WTC11 (cell line): ENCODE results near the gene ADGRB3. TPM values are rescaled to one million over a fixed set of nuclear protein-coding genes. Genes with fewer than 3 reads are reported as not detected.

ENCODE experiments used
- ATAC-seq: fragments of 200-7000 bp; cut with Tn5 transposase; 2 replicates; pipeline ENCODE4 v1.10.0; 2021; ENCODE audit warnings: mild to moderate bottlenecking, moderate library complexity
- CTCF ChIA-PET: fragments of 300-600 bp; sonication (Branson Sonifier 250); formaldehyde crosslinking; loops from one replicate; lab custom pipeline; 2021; ENCODE audit warnings: antibody characterized with exemption; lab: Charles Lee
- POLR2A ChIA-PET: fragments of 350-600 bp; sonication (Branson Sonifier 250); formaldehyde crosslinking; loops from one replicate; lab custom pipeline; 2021; ENCODE audit warnings: antibody characterized with exemption; lab: Charles Lee
- DNase-seq: peaks from one replicate; pipeline ENCODE4 v3.0.0; 2021; ENCODE audit warnings: low spot score
- H3K27ac Mint-ChIP-seq: 2 replicates; pipeline ENCODE4 v1.8.0; 2021; ENCODE audit warnings: mixed read lengths
- H3K27me3 Mint-ChIP-seq: 2 replicates; pipeline ENCODE4 v1.8.0; 2021; ENCODE audit warnings: low read depth, mild to moderate bottlenecking, moderate library complexity, mixed read lengths
- H3K36me3 Mint-ChIP-seq: 2 replicates; pipeline ENCODE4 v1.8.0; 2021; ENCODE audit warnings: mixed read lengths
- H3K4me1 Mint-ChIP-seq: 2 replicates; pipeline ENCODE4 v1.8.0; 2022; ENCODE audit warnings: mixed read lengths
- H3K4me3 Mint-ChIP-seq: 2 replicates; pipeline ENCODE4 v1.8.0; 2021; ENCODE audit warnings: mild to moderate bottlenecking, moderate library complexity, mixed read lengths
- H3K9me3 Mint-ChIP-seq: 2 replicates; pipeline ENCODE4 v1.8.0; 2021; ENCODE audit warnings: mixed read lengths
- ATF2 ChIP-seq: sonication (generic); formaldehyde crosslinking; IDR thresholded peaks from 2 replicates; pipeline ENCODE4 v1.8.1; 2022; ENCODE audit warnings: low read depth, missing genetic modification reagents, borderline replicate concordance
- CDX4 ChIP-seq: fragments of 250-450 bp; sonication (Bioruptor Pico); IDR thresholded peaks from 2 replicates; pipeline ENCODE4 v1.9.0; 2021; ENCODE audit warnings: moderate library complexity, mild to moderate bottlenecking, inconsistent platforms, borderline replicate concordance
- CTCF ChIP-seq: fragments of 200-600 bp; IDR thresholded peaks from 2 replicates; pipeline ENCODE4 v1.8.0; 2022; ENCODE audit warnings: antibody characterized with exemption
- E2F1 ChIP-seq: sonication (generic); formaldehyde crosslinking; IDR thresholded peaks from 2 replicates; pipeline ENCODE4 v1.8.0; 2022; ENCODE audit warnings: mild to moderate bottlenecking, missing genetic modification reagents
- ESRRA ChIP-seq: sonication (generic); formaldehyde crosslinking; IDR thresholded peaks from 2 replicates; pipeline ENCODE4 v1.8.1; 2022; ENCODE audit warnings: mild to moderate bottlenecking, missing genetic modification reagents, borderline replicate concordance
- FOXP1 ChIP-seq: sonication (generic); formaldehyde crosslinking; IDR thresholded peaks from 2 replicates; pipeline ENCODE4 v1.8.0; 2022; ENCODE audit warnings: missing genetic modification reagents, mild to moderate bottlenecking, moderate library complexity, borderline replicate concordance
- HMGA2 ChIP-seq: fragments of 250-450 bp; sonication (Bioruptor Pico); IDR thresholded peaks from 2 replicates; pipeline ENCODE4 v1.4.0; 2021; ENCODE audit warnings: mild to moderate bottlenecking, moderate library complexity
- JUN ChIP-seq: sonication (generic); formaldehyde crosslinking; IDR thresholded peaks from 2 replicates; pipeline ENCODE4 v1.8.0; 2023; ENCODE audit warnings: mild to moderate bottlenecking, missing genetic modification reagents
- NFE2L1 ChIP-seq: sonication (generic); formaldehyde crosslinking; IDR thresholded peaks from 2 replicates; pipeline ENCODE4 v1.8.1; 2023; ENCODE audit warnings: missing genetic modification reagents
- NR2C2 ChIP-seq: sonication (generic); formaldehyde crosslinking; IDR thresholded peaks from 2 replicates; pipeline ENCODE4 v1.8.0; 2022; ENCODE audit warnings: mild to moderate bottlenecking, missing genetic modification reagents
- SMAD4 ChIP-seq: sonication (generic); formaldehyde crosslinking; IDR thresholded peaks from 2 replicates; pipeline ENCODE4 v1.8.0; 2022; ENCODE audit warnings: mild to moderate bottlenecking, missing genetic modification reagents
- ZBTB21 ChIP-seq: sonication (generic); formaldehyde crosslinking; IDR thresholded peaks from 2 replicates; pipeline ENCODE4 v1.8.1; 2023; ENCODE audit warnings: mild to moderate bottlenecking, missing genetic modification reagents, borderline replicate concordance
- ZNF219 ChIP-seq: sonication (generic); formaldehyde crosslinking; IDR thresholded peaks from 2 replicates; pipeline ENCODE4 v1.8.0; 2023; ENCODE audit warnings: missing genetic modification reagents, mild to moderate bottlenecking, borderline replicate concordance
- ZNF232 ChIP-seq: sonication (generic); formaldehyde crosslinking; IDR thresholded peaks from 2 replicates; pipeline ENCODE4 v1.8.0; 2022; ENCODE audit warnings: mild to moderate bottlenecking, missing genetic modification reagents
- ZNF671 ChIP-seq: fragments of 250-450 bp; sonication (Bioruptor Pico); IDR thresholded peaks from 2 replicates; pipeline ENCODE4 v1.8.0; 2021; ENCODE audit warnings: mild to moderate bottlenecking
- total RNA-seq: library from RNA; stranded (reverse); gene quantifications from 3 replicates; pipeline ENCODE4 v1.2.3, GENCODE V29; 2021
- TF ChIP-seq, protein P1 (sequence below): sonication (generic); formaldehyde crosslinking; IDR thresholded peaks from 2 replicates; pipeline ENCODE4 v1.8.1; 2023; ENCODE audit warnings: mild to moderate bottlenecking, moderate library complexity, missing genetic modification reagents
- TF ChIP-seq, protein P2 (sequence below): sonication (generic); formaldehyde crosslinking; IDR thresholded peaks from 2 replicates; pipeline ENCODE4 v1.8.1; 2022; ENCODE audit warnings: mild to moderate bottlenecking, moderate library complexity, missing genetic modification reagents
- TF ChIP-seq, protein P3 (sequence below): sonication (generic); formaldehyde crosslinking; conservative IDR thresholded peaks from 2 replicates; pipeline ENCODE4 v1.8.1; 2023; ENCODE audit warnings: mild to moderate bottlenecking, low read depth, missing genetic modification reagents, moderate library complexity
- TF ChIP-seq, protein P4 (sequence below): sonication (generic); formaldehyde crosslinking; IDR thresholded peaks from 2 replicates; pipeline ENCODE4 v1.8.0; 2022; ENCODE audit warnings: mild to moderate bottlenecking, missing genetic modification reagents
- TF ChIP-seq, protein P5 (sequence below): sonication (generic); formaldehyde crosslinking; IDR thresholded peaks from 2 replicates; pipeline ENCODE4 v1.8.1; 2023; ENCODE audit warnings: mild to moderate bottlenecking, missing genetic modification reagents, moderate library complexity
- TF ChIP-seq, protein P6 (sequence below): sonication (generic); formaldehyde crosslinking; IDR thresholded peaks from 2 replicates; pipeline ENCODE4 v1.8.1; 2023; ENCODE audit warnings: mild to moderate bottlenecking, missing genetic modification reagents, moderate library complexity

Gene ADGRB3
- total RNA-seq, 1 experiment from 2014 or later = 1.9 TPM

DNA sequence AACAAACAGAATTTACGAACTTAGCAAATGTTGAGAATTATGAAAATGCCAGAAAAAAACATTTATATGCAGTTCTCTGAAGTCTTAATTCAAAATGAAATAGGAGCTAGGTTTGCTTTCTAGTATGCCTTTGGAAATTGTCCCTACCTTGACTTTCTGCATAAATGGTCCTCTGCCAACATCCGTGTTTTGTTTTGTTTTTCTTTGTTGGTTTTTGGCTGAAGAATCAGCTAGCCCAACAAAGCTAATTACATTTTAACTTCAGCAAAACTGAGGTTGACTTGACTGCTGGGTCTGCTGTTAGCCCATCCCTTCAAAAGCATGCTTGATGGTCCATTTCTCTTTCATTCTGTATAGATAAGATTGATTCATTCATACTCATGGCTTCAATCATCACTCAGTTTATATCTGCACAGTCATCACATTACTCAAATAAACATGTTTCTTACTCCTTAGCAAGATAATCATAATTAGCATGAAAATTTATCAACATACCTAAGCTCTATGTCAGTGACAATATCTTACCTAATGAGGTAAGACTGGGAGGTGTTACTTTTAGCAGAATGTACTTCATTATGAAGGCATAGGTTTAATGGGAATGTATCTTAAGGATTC lies 76.4 kb downstream of the ADGRB3 start (continued):
- TF ChIP-seq, protein P1, sequence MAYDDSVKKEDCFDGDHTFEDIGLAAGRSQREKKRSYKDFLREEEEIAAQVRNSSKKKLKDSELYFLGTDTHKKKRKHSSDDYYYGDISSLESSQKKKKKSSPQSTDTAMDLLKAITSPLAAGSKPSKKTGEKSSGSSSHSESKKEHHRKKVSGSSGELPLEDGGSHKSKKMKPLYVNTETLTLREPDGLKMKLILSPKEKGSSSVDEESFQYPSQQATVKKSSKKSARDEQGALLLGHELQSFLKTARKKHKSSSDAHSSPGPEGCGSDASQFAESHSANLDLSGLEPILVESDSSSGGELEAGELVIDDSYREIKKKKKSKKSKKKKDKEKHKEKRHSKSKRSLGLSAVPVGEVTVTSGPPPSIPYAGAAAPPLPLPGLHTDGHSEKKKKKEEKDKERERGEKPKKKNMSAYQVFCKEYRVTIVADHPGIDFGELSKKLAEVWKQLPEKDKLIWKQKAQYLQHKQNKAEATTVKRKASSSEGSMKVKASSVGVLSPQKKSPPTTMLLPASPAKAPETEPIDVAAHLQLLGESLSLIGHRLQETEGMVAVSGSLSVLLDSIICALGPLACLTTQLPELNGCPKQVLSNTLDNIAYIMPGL (CRISPR knock-in tag) = no peak
- TF ChIP-seq, protein P2, sequence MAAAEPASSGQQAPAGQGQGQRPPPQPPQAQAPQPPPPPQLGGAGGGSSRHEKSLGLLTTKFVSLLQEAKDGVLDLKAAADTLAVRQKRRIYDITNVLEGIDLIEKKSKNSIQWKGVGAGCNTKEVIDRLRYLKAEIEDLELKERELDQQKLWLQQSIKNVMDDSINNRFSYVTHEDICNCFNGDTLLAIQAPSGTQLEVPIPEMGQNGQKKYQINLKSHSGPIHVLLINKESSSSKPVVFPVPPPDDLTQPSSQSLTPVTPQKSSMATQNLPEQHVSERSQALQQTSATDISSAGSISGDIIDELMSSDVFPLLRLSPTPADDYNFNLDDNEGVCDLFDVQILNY (CRISPR knock-in tag) = no peak
- TF ChIP-seq ESRRA (CRISPR knock-in tag) (no peak), SMAD4 (CRISPR knock-in tag) (no peak)

DNA sequence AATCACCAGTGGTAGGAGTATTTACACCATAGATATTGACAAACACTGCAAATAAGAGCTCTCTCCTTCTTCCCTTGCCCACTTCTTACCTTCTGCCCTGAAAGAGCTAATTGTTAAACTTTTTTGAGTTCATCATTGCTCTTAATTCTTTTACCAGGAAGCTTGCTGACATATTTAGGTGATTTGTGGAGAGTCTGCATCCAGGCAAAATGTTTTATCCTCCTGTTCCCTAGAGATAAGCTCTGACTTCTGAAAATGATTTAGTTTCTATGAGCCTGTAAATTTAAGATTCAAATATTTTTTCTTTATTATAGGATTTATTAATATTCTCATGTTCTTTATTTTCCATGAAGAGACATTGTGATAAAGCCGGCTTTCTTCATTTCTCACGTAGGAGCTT lies 81.5 kb downstream of the ADGRB3 start:
- no peaks in the 10 kb centered on the region for H3K36me3 Mint-ChIP-seq
- TF ChIP-seq CDX4 (no peak), ZBTB21 (no peak), FOXP1 (CRISPR knock-in tag) (no peak), NR2C2 (no peak), HMGA2 (CRISPR knock-in tag) (no peak), ZNF671 (CRISPR knock-in tag) (no peak), NFE2L1 (CRISPR knock-in tag) (no peak), CTCF (no peak), ZNF232 (CRISPR knock-in tag) (no peak), E2F1 (CRISPR knock-in tag) (no peak), ATF2 (no peak), JUN (CRISPR knock-in tag) (no peak), ZNF219 (CRISPR knock-in tag) (no peak)
- TF ChIP-seq, protein P3, sequence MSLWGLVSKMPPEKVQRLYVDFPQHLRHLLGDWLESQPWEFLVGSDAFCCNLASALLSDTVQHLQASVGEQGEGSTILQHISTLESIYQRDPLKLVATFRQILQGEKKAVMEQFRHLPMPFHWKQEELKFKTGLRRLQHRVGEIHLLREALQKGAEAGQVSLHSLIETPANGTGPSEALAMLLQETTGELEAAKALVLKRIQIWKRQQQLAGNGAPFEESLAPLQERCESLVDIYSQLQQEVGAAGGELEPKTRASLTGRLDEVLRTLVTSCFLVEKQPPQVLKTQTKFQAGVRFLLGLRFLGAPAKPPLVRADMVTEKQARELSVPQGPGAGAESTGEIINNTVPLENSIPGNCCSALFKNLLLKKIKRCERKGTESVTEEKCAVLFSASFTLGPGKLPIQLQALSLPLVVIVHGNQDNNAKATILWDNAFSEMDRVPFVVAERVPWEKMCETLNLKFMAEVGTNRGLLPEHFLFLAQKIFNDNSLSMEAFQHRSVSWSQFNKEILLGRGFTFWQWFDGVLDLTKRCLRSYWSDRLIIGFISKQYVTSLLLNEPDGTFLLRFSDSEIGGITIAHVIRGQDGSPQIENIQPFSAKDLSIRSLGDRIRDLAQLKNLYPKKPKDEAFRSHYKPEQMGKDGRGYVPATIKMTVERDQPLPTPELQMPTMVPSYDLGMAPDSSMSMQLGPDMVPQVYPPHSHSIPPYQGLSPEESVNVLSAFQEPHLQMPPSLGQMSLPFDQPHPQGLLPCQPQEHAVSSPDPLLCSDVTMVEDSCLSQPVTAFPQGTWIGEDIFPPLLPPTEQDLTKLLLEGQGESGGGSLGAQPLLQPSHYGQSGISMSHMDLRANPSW (CRISPR knock-in tag) = no peak
- TF ChIP-seq, protein P4, sequence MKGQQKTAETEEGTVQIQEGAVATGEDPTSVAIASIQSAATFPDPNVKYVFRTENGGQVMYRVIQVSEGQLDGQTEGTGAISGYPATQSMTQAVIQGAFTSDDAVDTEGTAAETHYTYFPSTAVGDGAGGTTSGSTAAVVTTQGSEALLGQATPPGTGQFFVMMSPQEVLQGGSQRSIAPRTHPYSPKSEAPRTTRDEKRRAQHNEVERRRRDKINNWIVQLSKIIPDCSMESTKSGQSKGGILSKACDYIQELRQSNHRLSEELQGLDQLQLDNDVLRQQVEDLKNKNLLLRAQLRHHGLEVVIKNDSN (CRISPR knock-in tag) = no peak
- TF ChIP-seq, protein P5, sequence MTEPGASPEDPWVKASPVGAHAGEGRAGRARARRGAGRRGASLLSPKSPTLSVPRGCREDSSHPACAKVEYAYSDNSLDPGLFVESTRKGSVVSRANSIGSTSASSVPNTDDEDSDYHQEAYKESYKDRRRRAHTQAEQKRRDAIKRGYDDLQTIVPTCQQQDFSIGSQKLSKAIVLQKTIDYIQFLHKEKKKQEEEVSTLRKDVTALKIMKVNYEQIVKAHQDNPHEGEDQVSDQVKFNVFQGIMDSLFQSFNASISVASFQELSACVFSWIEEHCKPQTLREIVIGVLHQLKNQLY = no peak
- TF ChIP-seq, protein P6, sequence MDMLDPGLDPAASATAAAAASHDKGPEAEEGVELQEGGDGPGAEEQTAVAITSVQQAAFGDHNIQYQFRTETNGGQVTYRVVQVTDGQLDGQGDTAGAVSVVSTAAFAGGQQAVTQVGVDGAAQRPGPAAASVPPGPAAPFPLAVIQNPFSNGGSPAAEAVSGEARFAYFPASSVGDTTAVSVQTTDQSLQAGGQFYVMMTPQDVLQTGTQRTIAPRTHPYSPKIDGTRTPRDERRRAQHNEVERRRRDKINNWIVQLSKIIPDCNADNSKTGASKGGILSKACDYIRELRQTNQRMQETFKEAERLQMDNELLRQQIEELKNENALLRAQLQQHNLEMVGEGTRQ (CRISPR knock-in tag) = no peak
- TF ChIP-seq, all 79 proteins: peak for 0
- CTCF ChIA-PET = interaction anchor here (1.1 to 1.4 kb wide), 2 partner anchors 78 to 373 kb away, joined by 4 read pairs; no protein-coding TSS in a partner anchor

More for the DNA sequence above, 81.5 kb downstream of the ADGRB3 start:
- H3K4me3 Mint-ChIP-seq = no peak overlapping the region
- peaks cover 3% of the 10 kb centered on the region for H3K9me3 Mint-ChIP-seq
- DNase-seq (no peak), ATAC-seq (no peak)
- no peak overlapping the region for H3K27ac Mint-ChIP-seq
- no peaks in the 10 kb centered on the region for H3K27me3 Mint-ChIP-seq
- POLR2A ChIA-PET = no interaction called here
- peaks cover 16% of the 10 kb centered on the region for H3K4me1 Mint-ChIP-seq
